H9 (cell line): ENCODE measurements around the gene PDXP. TPM values are rescaled to one million over a fixed set of nuclear protein-coding genes. Genes with fewer than 3 reads are reported as not detected.

Experiments
- DNase-seq: peaks from one replicate; pipeline ENCODE4 v3.0.0-alpha.2; 2017
- H2AFZ ChIP-seq: one replicate; pipeline ENCODE4 v1.6.1; 2013; ENCODE audit warnings: mild to moderate bottlenecking, low read length, control low read depth, moderate library complexity
- H2AK5ac ChIP-seq: 2 replicates; pipeline ENCODE4 v1.6.1; 2013; ENCODE audit warnings: low read length, control low read depth, mixed read lengths; ENCODE audit not compliant: insufficient read length
- H2BK120ac ChIP-seq: one replicate; pipeline ENCODE4 v1.6.1; 2013; ENCODE audit warnings: low read depth, mild to moderate bottlenecking, low read length, control low read depth, inconsistent platforms; ENCODE audit not compliant: poor library complexity, severe bottlenecking
- H2BK12ac ChIP-seq: 2 replicates; pipeline ENCODE4 v1.6.1; 2013; ENCODE audit warnings: low read length, control low read depth, mixed read lengths, low read depth; ENCODE audit not compliant: insufficient read length
- H2BK15ac ChIP-seq: 2 replicates; pipeline ENCODE4 v1.6.1; 2013; ENCODE audit warnings: low read depth, low read length, control low read depth
- H2BK20ac ChIP-seq: one replicate; pipeline ENCODE4 v1.6.1; 2013; ENCODE audit warnings: low read depth, mild to moderate bottlenecking, low read length, control low read depth, inconsistent platforms; ENCODE audit not compliant: poor library complexity, severe bottlenecking
- H2BK5ac ChIP-seq: 2 replicates; pipeline ENCODE4 v1.6.1; 2013; ENCODE audit warnings: low read length, control low read depth, mixed read lengths; ENCODE audit not compliant: insufficient read length
- H3K14ac ChIP-seq: 2 replicates; pipeline ENCODE4 v1.6.1; 2013; ENCODE audit warnings: low read length, control low read depth; ENCODE audit not compliant: insufficient read depth
- H3K18ac ChIP-seq: 2 replicates; pipeline ENCODE4 v1.6.1; 2013; ENCODE audit warnings: low read depth, mild to moderate bottlenecking, mixed read lengths, low read length, control low read depth; ENCODE audit not compliant: insufficient read length
- H3K23ac ChIP-seq: 2 replicates; pipeline ENCODE4 v1.6.1; 2013; ENCODE audit warnings: low read length, control low read depth, mixed read lengths, low read depth; ENCODE audit not compliant: insufficient read length
- H3K23me2 ChIP-seq: 2 replicates; pipeline ENCODE4 v1.6.1; 2013; ENCODE audit warnings: low read depth, mild to moderate bottlenecking, mixed read lengths, low read length, control low read depth; ENCODE audit not compliant: insufficient read length, poor library complexity, severe bottlenecking
- H3K27ac ChIP-seq: 2 replicates; pipeline ENCODE4 v1.5.1; 2013; ENCODE audit warnings: low read length, control low read depth, mixed read lengths, low read depth; ENCODE audit not compliant: insufficient read length
- H3K27me3 ChIP-seq: 2 replicates; pipeline ENCODE4 v1.6.1; 2013; ENCODE audit warnings: low read length, control low read depth, inconsistent platforms; ENCODE audit not compliant: insufficient read depth
- H3K4ac ChIP-seq: 2 replicates; pipeline ENCODE4 v1.6.1; 2013; ENCODE audit warnings: low read depth, mild to moderate bottlenecking, control low read depth, inconsistent platforms, low read length, moderate library complexity
- H3K4me1 ChIP-seq: 2 replicates; pipeline ENCODE4 v1.6.1; 2013; ENCODE audit warnings: low read length, control low read depth, inconsistent platforms; ENCODE audit not compliant: insufficient read depth
- H3K4me2 ChIP-seq: 2 replicates; pipeline ENCODE4 v1.6.1; 2013; ENCODE audit warnings: low read length, control low read depth, mixed read lengths; ENCODE audit not compliant: insufficient read length, insufficient read depth
- H3K56ac ChIP-seq: 2 replicates; pipeline ENCODE4 v1.6.1; 2013; ENCODE audit warnings: low read depth, mild to moderate bottlenecking, mixed read lengths, low read length, control low read depth; ENCODE audit not compliant: insufficient read length
- H3K79me1 ChIP-seq: 2 replicates; pipeline ENCODE4 v1.6.1; 2013; ENCODE audit warnings: low read depth, mild to moderate bottlenecking, moderate library complexity, low read length, control low read depth, inconsistent platforms; ENCODE audit not compliant: insufficient read depth, poor library complexity, severe bottlenecking
- H3K79me2 ChIP-seq: 2 replicates; pipeline ENCODE4 v1.6.1; 2013; ENCODE audit warnings: low read length, control low read depth, inconsistent platforms; ENCODE audit not compliant: insufficient read depth
- H3K9ac ChIP-seq: 2 replicates; pipeline ENCODE4 v1.6.1; 2013; ENCODE audit warnings: low read length, control low read depth, mixed read lengths; ENCODE audit not compliant: insufficient read length; ENCODE audit errors: extremely low read depth
- H3K9me3 ChIP-seq: one replicate; pipeline ENCODE4 v1.6.1; 2013; ENCODE audit warnings: low read depth, low read length, inconsistent platforms; ENCODE audit not compliant: control insufficient read depth
- H3T11ph ChIP-seq: one replicate; pipeline ENCODE4 v1.6.1; 2013; ENCODE audit warnings: mild to moderate bottlenecking, low read length, control low read depth, inconsistent platforms
- H4K20me1 ChIP-seq: one replicate; pipeline ENCODE4 v1.6.1; 2013; ENCODE audit not compliant: control insufficient read depth, insufficient read length, insufficient read depth
- H4K5ac ChIP-seq: 2 replicates; pipeline ENCODE4 v1.6.1; 2013; ENCODE audit warnings: low read depth, mild to moderate bottlenecking, mixed read lengths, low read length, control low read depth; ENCODE audit not compliant: insufficient read length
- H4K8ac ChIP-seq: replicated peaks from 2 replicates; pipeline ENCODE4 v1.6.1; 2013; ENCODE audit warnings: low read length, control low read depth, mixed read lengths, low read depth; ENCODE audit not compliant: insufficient read length
- H4K91ac ChIP-seq: 2 replicates; pipeline ENCODE4 v1.6.1; 2013; ENCODE audit warnings: low read depth, mild to moderate bottlenecking, moderate library complexity, mixed read lengths, low read length, control low read depth; ENCODE audit not compliant: insufficient read length
- H3K27ac Mint-ChIP-seq, 3 experiments: 2 replicates in 2 of 3; 3 replicates in 1 of 3; pipeline ENCODE4 v1.8.0; 2020 to 2021; ENCODE audit warnings: mixed read lengths in 3 of 3, mild to moderate bottlenecking in 1 of 3, moderate library complexity in 1 of 3
- H3K27me3 Mint-ChIP-seq: 2 replicates; pipeline ENCODE4 v1.8.0; 2021; ENCODE audit warnings: low read depth, mild to moderate bottlenecking, moderate library complexity, mixed read lengths
- H3K36me3 Mint-ChIP-seq, 3 experiments: 2 replicates in 2 of 3; 3 replicates in 1 of 3; pipeline ENCODE4 v1.8.0; 2020 to 2021; ENCODE audit warnings: low read depth in 3 of 3, mixed read lengths in 3 of 3; ENCODE audit not compliant: insufficient read depth in 1 of 3
- H3K4me1 Mint-ChIP-seq, 2 experiments: 2 replicates each; pipeline ENCODE4 v1.8.0; 2020; ENCODE audit warnings: mixed read lengths in 2 of 2
- H3K4me3 Mint-ChIP-seq, 2 experiments: 2 replicates in 1 of 2; 3 replicates in 1 of 2; pipeline ENCODE4 v1.8.0; 2020 to 2021; ENCODE audit warnings: mild to moderate bottlenecking in 2 of 2, mixed read lengths in 2 of 2, moderate library complexity in 1 of 2
- H3K9me3 Mint-ChIP-seq, 2 experiments: 2 replicates in 1 of 2; 3 replicates in 1 of 2; pipeline ENCODE4 v1.8.0; 2020; ENCODE audit warnings: mild to moderate bottlenecking in 2 of 2, mixed read lengths in 2 of 2, moderate library complexity in 1 of 2
- CTCF ChIP-seq: fragments of 200-600 bp; sonication (generic); conservative IDR thresholded peaks from 3 replicates; pipeline ENCODE4 v1.8.0; 2021; ENCODE audit warnings: antibody characterized with exemption, mild to moderate bottlenecking
- whole genome bisulfite sequencing: extraction: QIAGEN DNeasy Blood & Tissue Kit; methylation state at CpG from one replicate; pipeline ENCODE4 v1.1.7; 2013; ENCODE audit warnings: missing lambda C conversion rate, low lambda C conversion rate, mixed read lengths; ENCODE audit not compliant: insufficient read length; ENCODE audit errors: extremely low coverage; 5-methylcytosine and 5-hydroxymethylcytosine counted together
- total RNA-seq: library from RNA; stranded (reverse); gene quantifications from 2 replicates; pipeline ENCODE4 v1.2.1, GENCODE V29; 2021

The PDXP gene
- total RNA-seq, 1 experiment from 2014 or later: 41.0 TPM

- Histone ChIP-seq H4K91ac (no peak overlapping the region), H3K18ac (no peak overlapping the region), H2BK20ac (no peak overlapping the region), H4K8ac (no peak overlapping the region), H3K56ac (no peak overlapping the region), H2BK12ac (no peak overlapping the region), H3K79me1 (peaks cover 3% of the 10 kb centered on the region), H3K4me2 (no peak overlapping the region), H3K4ac (no peak overlapping the region), H3K23me2 (peaks cover 10% of the 10 kb centered on the region), H3K27ac (no peak overlapping the region), H4K20me1 (no peaks in the 10 kb centered on the region), H3K9me3 (no peaks in the 10 kb centered on the region), H2AK5ac (no peak overlapping the region), H3T11ph (no peak overlapping the region), H3K23ac (no peak overlapping the region), H3K14ac (no peak overlapping the region), H2BK15ac (no peak overlapping the region), H3K27me3 (no peaks in the 10 kb centered on the region), H4K5ac (no peak overlapping the region), H2BK5ac (no peak overlapping the region), H2AFZ (no peak overlapping the region), H2BK120ac (no peak overlapping the region), H3K9ac (no peak overlapping the region), H3K79me2 (no peaks in the 10 kb centered on the region; the same call in 1 of the 2 replicates), H3K4me1 (no peaks in the 10 kb centered on the region)
- no peak overlapping the region for H3K27ac Mint-ChIP-seq
- no peak for DNase-seq
- no CpG with 5 or more reads among the region's 6 CpGs for WGBS
- H3K9me3 Mint-ChIP-seq: no peaks in the 10 kb centered on the region
- H3K4me1 Mint-ChIP-seq: peaks cover 16 to 17% of the 10 kb centered on the region in 2 experiments
- peaks cover 4 to 13% (median 12%) of the 10 kb centered on the region in 3 experiments; a peak in 5 of 7 replicates for H3K36me3 Mint-ChIP-seq
- no peak for TF ChIP-seq CTCF
- no peaks in the 10 kb centered on the region for H3K27me3 Mint-ChIP-seq
- H3K4me3 Mint-ChIP-seq: peak overlapping the region in 1 of 2 experiments; percentile 31; a peak in 1 of 5 replicates
Measured at GRCh38 chr22:37611207-37611606, 47.3 kb upstream of the PDXP start.
